Activated T-cell treated with anti-CD3 and anti-CD28 coated beads for 48 hours (primary cell): ENCODE results near the gene CPNE2.

ENCODE experiments used
- DNase-seq: peaks from one replicate; pipeline ENCODE4 v3.0.0-alpha.2; 2020; ENCODE audit warnings: low read depth

Gene CPNE2

DNA sequence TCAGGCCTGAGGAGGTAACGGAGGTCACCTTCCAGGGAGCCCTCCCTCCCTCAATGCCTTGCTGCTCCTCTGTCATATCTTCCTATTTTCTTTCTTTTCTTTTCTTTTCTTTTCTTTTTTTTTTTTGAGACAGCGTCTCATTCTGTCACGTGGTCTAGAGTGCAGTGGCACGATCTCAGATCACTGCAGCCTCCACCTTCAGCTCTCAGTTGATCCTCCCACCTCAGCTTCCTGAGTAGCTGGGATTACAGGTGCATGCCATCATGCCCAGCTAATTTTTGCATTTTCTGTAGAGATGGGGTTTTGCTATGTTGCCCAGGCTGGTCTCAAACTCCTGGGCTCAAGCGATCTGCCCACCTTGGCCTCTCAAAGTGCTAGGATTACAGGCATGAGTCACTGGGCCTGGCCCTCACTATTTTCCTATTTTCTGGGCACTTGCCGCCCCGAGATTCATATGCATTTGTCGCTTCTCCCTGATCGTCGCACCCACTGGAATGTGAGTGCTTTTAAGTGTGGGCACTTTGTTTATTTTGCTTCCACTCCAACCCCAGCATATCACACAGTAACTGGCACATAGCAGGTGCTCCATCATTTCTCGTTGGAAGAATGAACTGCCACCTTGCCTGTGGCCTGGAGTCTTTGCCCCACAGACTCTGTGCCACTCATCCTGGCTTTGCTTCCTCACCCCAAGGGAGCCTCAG lies 31.7 kb downstream of the CPNE2 start:
- DNase-seq: no peak

DNA sequence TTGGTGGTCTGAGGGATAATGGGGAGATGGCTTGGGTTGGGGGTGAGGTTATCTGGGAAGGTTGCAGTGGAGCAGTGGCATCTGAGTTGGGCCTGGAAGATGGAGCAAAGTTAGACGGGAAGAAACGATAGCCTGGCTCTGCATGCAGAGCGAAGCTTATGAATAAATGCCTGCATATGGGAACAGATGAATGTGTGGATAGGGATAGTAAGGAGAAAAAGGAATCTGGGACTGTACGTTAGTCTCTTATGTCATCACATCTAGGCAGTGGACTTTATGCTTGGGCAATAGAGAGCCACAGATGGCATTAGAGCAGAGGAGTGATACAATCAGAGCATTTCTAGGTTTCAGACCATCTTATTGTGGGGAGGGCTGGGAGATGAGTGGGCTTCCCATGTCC lies 33.0 kb downstream of the CPNE2 start:
- DNase-seq: no peak

DNA sequence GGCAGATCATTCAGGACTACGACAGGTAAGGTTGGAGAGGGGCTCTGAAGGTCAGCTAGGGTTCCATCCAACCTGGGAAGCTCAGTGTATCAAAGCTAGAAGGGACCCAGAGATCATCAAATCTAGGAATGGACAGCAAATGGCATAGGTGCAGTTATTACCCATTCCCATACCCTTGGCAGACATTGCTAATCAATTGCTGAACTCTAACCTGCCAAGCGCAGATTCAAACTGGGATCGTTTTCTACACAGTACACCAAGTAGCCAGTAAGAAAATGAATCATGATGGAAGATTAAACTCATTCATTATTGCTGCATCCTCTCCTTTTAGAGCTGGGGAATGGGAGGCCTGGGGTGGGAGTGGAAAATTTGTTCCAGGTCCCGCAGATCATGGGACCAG lies 33.6 kb downstream of the CPNE2 start:
- no peak for DNase-seq

DNA sequence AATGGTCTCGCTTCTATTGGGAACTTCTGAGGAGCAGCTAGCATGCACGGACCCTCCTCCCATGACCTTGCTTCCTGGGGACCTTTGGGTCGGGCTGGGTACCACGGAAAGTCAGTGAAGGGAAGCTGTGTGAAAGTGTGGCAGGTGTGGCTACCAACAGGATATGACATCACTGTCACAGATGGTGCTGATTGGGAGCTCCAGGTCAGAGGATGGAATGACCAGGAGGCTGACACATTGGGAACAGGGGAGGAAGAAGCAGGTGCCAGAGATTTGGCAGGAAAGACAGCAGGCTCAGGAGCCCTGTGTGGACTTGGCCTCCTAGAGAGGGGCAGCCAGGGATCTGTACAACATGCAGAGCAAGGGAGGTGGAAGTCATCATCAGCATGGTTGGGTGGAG lies 34.0 kb downstream of the CPNE2 start:
- DNase-seq: no peak

DNA sequence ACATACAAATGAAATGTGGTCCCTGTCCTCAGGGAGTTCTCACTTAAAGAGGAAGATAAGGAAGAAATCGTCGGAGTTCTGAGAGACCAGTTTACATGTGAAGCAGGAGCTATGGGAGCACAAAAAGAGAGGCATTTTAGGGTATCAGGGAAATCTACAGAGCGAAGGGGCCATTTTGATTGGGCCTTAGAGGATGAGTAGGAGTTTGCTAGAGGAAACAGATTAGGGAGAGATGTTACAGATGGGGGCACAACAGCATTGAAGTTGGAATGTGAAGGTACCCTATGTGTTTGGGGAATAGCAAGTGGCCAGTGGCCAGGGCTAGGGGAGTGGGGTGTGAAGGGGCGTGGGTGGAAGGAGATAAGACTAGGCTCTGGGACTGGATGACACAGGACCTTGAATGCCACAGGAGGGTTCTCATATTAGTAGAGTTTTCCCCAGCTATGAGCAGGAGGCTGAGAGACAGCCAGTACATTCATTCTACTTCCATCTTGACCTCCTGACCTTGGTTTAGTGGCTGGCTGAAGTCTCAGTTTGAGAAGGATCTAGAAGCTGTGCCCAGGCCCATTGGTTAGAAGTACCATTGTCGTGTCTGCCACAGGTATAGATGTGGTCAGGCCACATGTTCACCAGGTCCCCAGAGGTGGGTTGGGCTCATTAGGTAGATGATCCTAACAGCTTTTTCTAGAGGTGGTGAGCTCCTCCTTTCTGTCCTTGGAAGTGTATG lies 34.8 kb downstream of the CPNE2 start:
- no peak for DNase-seq

DNA sequence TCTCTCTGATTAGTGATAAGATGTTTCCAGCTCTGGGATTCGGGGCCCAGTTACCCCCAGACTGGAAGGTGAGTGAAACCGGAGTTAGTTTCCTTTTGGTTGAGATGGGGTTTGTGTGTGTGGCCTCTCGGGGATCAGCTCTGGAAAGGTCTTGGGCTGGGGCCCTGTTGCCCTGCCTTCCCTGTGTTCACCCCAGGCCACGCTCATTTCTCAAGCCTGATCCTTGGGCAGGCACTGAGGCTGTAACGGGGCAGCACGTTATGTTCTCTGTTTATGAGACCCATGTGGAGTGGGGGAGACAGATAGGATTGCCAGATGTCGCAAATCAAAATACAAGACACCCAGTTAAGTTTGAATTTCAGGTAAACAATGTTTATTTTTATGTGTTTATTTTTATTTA lies 35.5 kb downstream of the CPNE2 start:
- no peak for DNase-seq

DNA sequence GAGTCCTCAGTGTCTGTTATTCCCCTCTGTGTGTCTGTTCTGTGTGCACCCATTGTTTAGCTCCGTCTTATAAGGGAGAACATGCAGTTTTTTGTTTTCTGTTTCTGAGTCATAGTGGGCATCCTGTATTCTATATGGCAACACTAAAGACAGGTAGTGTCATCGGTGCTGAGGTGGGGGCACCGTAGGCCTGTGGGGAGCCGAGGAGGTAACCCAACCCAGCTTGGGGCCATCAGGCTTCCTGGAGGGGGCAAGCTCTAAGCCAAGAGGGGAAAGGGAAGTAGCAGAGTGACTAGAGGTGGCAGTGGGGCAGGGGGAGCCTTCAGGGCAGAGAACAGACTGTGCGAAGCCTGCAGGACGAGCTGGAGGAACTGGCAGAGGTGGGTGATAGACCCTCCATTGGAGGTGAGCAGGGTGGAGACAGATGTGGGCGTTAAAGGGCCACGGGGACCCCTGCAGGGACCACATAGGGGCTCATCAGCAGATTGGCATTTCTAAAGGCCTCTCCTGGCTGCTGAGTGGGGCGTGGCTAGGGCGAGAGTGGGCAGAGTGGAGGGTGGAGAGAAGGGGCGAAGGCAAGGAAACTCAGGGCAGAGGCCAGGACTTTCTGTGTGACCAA lies 36.5 kb downstream of the CPNE2 start:
- no peak for DNase-seq

DNA sequence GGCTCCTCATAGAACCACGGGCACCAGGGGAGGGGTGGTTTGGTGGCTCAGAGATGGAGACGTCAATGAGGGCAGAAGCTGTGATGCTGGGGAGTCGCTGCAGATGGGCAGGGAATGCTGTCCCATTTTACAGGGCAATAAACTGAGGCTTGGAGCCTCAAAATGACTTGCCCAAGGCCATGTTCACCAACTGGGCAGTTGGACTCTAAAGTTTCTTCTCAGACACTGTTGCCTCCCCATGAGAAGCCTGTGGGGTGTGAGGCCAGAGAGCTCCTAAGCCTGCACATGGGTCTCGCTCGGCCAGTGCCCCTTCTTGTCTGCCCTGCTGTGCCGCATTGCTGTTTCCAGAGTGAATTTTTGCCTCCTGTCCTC lies 38.6 kb downstream of the CPNE2 start:
- DNase-seq: no peak

DNA sequence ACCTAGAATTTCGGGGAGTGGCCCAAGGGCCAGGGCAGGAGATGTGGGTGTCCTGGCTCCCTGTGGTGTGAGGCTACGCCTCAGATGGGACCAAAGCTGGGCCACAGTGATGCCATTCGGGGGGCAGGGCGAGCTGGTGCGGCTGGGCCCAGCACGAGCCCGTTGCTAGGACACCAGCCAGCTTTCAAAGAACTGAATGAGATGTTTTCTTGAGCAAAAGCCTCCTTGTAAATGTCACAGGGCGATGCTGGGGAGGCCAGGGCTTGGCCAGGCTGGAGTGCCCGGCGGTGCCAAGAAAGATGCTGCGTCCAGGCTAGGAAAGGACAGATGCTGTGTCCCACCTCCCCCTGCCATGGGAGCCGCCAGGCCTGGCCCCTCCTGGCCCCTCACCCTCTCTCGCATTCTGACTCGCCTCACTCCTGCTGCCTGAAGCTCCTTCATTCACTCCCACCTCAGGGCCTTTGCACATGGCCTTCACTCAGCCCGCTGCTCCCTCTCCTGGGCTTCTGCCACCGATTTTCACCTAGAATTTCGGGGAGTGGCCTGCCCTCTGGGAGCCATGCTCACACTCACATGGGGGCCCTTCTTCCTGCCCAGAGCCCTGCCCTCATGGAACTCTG lies 39.1 kb downstream of the CPNE2 start:
- DNase-seq: no peak

DNA sequence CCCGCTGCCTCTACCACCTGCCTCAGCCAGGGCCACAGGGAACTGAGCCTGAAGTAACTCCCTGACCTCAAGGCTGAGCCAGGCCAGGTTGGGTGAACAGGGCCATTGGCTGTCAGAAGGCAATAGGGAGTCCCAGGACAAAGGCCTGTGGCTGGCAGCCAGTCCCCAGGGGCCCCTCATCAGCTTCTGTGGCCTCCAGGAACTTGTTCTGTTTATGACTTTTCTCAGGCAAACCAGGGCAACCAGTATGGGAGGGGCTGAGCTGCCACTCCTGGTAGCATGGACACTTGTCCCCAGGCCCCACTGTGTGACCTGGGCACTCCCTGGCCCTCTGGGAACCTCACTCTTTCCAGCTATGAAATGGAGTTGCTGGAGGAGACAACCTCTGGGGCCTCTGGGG lies 40.1 kb downstream of the CPNE2 start:
- DNase-seq: no peak

DNA sequence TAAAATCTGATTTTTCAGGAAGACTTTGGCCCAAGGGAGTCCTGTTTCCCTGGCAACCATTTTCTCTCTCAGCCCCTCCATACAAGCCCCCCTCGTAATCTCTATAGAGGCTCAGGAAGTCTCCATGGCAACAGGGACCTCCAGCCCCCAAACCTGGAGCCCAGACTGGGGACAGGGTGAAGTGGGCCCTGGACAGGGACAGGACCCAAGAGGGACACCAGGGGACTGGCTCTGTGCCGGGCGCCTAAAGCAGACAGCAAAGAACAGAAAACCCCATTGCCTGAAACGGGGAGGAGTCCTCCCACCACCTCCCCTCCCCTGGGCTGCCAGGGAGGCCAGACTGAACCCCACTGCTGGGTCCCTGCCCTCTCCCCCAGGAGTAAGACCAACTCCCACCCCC lies 40.6 kb downstream of the CPNE2 start:
- DNase-seq: no peak

DNA sequence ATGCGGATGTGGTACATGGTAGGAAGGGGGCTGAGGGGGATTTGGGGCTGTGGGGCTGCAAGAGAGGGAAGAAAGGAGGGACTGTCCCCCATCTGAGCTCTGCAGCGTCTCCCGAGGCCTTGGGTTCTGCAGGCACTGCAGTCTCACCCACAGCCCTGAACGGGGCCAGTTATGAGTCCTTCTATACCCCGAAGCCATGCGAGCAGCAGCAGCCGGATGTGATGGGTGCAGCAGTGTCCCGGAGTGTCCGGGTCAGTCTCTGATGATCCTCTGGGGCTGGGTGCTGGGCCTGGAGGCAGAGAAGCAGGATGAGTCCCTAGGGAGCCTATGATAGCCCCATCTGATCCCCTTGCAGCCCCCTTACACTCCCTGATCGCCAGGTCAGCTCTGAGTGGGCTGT lies 41.5 kb downstream of the CPNE2 start:
- no peak for DNase-seq

DNA sequence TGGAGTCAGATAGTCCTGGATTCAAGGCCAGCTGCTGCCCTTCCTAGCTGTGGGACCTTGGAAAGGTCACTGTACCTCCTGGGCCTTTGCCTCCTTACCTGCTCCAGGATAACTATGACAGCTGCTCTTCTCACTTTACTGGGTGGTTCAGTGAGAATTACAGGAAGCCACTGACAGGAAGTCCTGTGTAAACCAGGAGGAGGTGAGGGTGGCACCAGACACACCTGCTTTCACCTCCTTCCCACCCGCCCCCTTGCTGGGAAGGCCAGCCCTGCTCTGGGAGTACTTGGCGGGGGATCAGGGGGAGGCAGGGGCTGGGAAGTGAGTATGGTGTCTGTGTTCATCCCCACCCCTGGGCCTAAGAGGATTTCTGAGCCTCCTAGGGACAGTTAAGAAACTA lies 42.6 kb downstream of the CPNE2 start:
- no peak for DNase-seq

DNA sequence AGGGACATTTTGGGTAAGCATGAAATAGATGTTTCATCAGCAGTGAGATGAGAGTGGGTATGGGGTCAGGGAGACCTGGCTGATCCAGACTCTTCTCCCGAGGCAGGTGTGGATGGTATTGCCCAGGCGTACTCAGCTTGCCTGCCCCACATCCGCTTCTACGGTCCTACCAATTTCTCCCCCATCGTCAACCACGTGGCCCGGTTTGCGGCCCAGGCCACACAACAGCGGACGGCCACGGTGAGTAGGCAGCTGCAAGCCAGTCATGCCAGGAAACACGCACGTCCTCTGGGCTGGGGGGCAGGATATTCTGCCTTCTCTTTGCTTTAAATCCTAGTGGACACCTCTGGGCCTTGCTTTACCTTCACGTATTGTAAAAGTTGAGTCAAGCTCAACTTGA lies 44.7 kb downstream of the CPNE2 start:
- DNase-seq: no peak

DNA sequence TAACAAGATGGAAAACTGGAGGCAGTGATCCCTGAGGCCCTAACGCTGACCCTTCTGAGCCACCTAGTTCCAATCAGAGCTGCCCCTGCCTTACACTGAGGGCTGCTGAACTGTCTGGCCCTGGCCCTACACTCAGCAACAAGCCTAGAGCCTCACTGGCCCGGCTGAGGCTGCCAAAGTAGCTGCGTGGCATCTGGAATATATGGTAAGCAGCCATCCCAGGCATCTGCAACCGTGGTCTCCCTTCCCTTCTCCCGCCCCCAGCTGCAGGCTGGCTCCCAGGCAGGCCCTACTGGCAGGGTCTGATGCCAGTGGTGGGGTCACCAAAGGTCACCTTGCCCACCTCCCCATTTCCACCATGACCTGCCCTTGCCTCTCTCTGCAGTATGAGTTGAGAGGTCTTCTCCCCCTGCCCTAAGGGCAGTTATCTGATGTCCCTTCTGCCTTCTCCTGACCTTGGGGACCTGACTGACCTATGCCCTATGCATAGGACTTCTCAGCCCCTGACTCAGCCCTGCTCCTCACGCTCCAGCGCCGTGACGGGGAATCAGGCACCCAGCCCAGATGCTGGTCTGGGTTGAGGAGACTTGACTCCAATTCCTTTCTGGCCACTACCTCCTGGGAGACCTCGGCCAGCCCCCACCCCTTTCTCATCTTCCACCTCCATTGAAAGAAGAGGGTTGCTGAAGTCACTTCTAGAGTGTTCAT lies 45.3 kb downstream of the CPNE2 start:
- no peak for DNase-seq

DNA sequence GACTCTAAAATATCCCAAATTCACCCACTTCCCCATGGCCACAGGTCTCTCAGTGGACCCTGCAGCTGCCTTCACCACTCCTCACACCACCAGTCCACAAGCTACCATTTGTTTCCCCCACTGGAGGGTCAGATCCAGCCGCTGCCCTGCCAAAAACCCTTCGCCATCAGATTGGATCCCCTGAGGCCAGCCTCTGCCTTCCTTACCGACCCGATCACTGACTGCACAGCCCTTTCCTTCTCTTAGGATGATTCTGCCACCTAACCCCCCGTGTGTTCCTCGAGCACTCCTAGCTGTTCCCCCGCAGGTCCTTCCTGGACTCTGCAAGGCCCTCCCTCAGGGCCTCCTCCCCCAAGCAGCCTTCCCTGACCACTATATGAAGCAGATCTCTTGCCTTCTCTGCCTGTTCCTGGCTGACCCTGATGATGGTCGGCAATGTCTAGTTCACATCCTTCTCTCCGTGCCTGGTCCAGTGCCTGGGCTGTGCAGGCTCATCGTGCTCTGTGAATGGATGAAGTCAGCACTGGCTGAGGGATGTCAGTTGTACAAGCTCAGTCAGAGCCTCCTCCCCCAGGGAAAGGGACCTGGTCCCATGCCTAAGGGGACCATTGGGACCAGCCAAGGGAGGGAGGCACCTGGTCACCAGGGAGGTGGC lies 46.0 kb downstream of the CPNE2 start:
- DNase-seq: no peak

DNA sequence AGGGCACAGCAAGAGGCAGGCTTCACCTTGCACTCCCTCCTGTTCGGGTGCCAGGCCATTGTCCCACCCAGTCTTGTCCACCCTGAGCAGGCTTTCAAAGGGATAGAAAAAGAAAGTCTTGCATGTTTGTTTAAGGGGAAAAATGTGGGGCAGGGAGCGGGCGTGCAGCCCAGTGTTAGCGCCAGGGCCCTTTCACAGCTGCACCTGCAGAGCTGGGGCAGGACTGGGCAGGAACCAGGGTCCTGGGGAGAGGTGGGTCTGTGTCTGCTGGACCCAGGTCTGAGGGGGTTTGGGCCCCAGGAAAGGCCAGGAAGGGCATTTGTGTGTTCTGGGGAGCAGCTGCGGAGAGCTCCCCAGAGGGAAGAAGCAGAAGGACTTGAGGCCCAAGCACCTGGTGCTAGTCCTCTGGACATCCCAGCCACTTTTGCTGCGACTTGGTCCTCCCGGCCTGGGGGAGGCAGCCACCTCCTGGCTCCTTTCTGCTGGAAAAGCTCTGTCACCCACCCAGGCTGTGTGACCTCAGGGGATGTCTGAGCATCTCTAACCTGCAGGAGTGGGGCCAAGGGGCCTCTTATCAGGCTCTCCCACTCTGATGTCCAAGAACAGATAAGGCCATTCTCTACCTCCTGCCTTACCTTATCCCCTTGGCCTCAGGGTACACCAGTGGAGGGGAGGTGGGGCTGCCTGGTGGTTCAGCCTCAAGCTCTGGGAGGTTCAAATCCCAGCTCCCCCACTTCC lies 48.7 kb downstream of the CPNE2 start:
- DNase-seq: no peak

DNA sequence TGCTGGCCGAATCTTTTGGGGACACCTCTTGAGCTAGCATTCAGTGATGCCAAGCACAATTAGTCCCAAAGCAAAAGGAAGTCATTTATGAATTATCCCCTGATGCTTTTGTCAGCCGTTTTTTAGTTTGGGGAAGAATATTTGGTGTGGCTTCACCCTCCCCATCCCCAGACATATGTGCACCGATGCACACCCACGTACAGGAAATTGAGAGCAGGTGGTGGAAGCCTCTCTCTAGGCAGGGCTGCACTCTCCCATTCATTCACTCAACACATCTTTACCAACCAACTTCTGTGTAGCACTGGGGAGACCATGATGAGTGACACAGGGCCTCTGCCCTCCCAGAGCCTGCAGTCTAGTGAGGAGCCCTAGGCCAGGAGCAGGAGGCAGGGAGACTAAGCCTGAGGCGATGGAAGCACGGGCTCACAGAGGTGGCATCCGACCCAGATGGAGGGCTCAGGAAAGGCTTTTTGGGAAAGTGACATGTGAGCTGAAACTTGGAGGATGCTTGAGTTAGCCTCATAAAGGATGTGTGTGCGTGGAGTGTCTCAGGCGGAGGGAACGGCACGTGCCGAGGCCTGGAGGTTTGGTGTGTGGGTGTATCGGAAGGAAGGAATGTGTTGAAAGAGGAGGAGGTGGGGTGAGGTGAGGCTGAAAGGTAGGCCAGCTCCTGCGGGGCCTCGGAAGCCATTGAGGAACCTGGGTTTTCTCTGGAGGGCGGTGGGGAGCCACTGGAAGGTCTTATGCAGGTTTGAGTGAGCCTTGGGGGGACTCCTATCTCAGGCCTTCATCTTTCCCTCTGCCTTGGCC lies 49.6 kb downstream of the CPNE2 start:
- no peak for DNase-seq

DNA sequence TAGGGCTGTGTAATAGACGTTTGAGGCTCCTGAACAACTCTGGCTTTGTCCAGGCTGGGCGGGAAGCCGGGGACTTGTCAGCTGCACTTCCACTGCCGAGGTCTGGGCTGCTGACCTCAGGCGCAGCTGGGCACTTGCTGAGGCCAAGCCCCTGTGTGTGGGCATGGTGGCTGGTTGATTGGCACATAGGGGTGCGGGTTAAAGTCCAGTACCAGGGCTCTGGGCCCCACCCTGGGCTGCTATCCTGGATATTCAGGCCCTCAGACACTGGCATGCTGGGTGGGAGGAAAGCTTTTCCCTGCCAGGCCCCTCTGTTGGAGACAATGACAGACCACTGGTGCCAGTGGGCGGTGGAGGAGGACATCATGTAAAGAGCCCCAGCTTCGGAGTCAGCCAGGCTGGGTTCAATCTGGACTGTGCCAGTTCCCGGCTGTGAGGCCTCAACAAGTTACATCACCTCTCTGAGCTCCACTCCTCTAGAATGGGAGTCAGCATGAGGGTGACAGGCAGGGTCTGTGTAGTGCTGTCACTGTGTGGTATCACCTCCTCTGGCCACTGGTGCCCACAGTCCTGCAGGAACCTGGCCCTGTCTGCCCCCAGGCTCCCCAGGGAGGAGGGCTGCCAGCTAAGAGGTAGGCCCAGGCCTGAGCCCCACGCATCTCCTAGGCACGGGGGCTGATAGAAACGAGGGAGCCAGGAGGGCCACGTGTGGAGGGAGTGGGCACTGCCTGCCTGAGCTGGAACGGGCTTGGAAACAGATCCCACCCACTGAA lies 51.0 kb downstream of the CPNE2 start:
- DNase-seq: no peak

DNA sequence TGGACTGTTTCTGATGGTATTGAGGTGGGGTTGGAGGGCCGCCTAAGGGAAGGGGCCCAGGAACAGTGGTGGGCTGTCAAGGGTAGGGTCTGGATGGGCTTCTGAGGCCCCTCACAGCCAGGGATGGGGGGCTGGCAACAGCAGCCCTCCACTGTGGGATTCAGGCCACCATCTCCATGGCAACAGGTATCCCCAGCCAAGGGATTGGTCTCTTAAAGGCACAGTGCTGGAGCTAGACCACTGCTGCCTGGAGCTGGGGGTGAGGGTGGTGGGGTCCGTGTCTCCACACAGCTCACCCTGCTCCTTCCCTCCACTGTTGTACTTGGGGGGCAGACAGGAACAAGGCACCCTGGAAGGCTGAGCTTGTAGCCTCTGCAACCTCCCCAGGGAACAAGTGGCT lies 51.6 kb downstream of the CPNE2 start:
- DNase-seq: no peak
